DND-41 (cell line): ENCODE results near the gene OSBPL5.

Experiments
- ATAC-seq: fragments of 200-7000 bp; cut with Tn5 transposase; 3 replicates; pipeline ENCODE4 v1.9.1; 2021; ENCODE audit warnings: low read depth; ENCODE audit not compliant: insufficient read depth
- DNase-seq: peaks from one replicate; pipeline ENCODE4 v3.0.0-alpha.2; 2020
- H2AFZ ChIP-seq: 2 replicates; pipeline ENCODE4 v1.6.0; 2012; ENCODE audit warnings: low read depth, low read length
- H3K27ac ChIP-seq: 2 replicates; pipeline ENCODE4 v1.5.1; 2012; ENCODE audit warnings: low read length, inconsistent platforms
- H3K27me3 ChIP-seq: fragments of 200-600 bp; sonication (generic); 2 replicates; pipeline ENCODE4 v1.6.0; 2012; ENCODE audit warnings: low read length, mild to moderate bottlenecking, inconsistent platforms; ENCODE audit not compliant: insufficient read depth, poor library complexity
- H3K36me3 ChIP-seq: 2 replicates; pipeline ENCODE4 v1.5.1; 2012; ENCODE audit warnings: low read length, inconsistent platforms; ENCODE audit not compliant: insufficient read depth
- H3K4me1 ChIP-seq: 2 replicates; pipeline ENCODE4 v1.5.1; 2012; ENCODE audit warnings: mild to moderate bottlenecking, low read length; ENCODE audit not compliant: insufficient read depth
- H3K4me2 ChIP-seq: 2 replicates; pipeline ENCODE4 v1.6.0; 2012; ENCODE audit warnings: mild to moderate bottlenecking, moderate library complexity, low read length, inconsistent platforms; ENCODE audit not compliant: insufficient read depth
- H3K4me3 ChIP-seq, 2 experiments: fragments of 200-600 bp in 1 of 2; shearing (Covaris generic) in 1 of 2; 2 replicates each; pipeline ENCODE4 v1.5.1; 2012 to 2016; ENCODE audit warnings: inconsistent platforms in 2 of 2, low read length in 2 of 2, mild to moderate bottlenecking in 2 of 2, low read depth in 1 of 2, moderate library complexity in 1 of 2
- H3K79me2 ChIP-seq: 2 replicates; pipeline ENCODE4 v1.6.0; 2012; ENCODE audit warnings: low read length, inconsistent platforms; ENCODE audit not compliant: insufficient read depth
- H3K9ac ChIP-seq: 2 replicates; pipeline ENCODE4 v1.6.0; 2012; ENCODE audit warnings: low read depth, mild to moderate bottlenecking, inconsistent platforms, low read length, moderate library complexity
- H3K9me3 ChIP-seq: 2 replicates; pipeline ENCODE4 v1.5.1; 2012; ENCODE audit warnings: low read length, moderate library complexity, mild to moderate bottlenecking, inconsistent platforms; ENCODE audit not compliant: insufficient read depth, severe bottlenecking
- H4K20me1 ChIP-seq: 2 replicates; pipeline ENCODE4 v1.6.0; 2012; ENCODE audit warnings: low read length; ENCODE audit not compliant: insufficient read depth
- EZH2 ChIP-seq: IDR thresholded peaks from 3 replicates; pipeline ENCODE4 v1.6.1; 2012; ENCODE audit warnings: borderline replicate concordance, low read depth, mild to moderate bottlenecking, moderate library complexity, low read length, inconsistent platforms; ENCODE audit not compliant: severe bottlenecking
- TF ChIP-seq, protein P1 (sequence below): IDR thresholded peaks from 2 replicates; pipeline ENCODE4 v1.5.1; 2012; ENCODE audit warnings: borderline replicate concordance, low read length, moderate library complexity, mild to moderate bottlenecking; ENCODE audit not compliant: poor library complexity, severe bottlenecking; ENCODE audit errors: extremely low read depth

Gene OSBPL5

DNA sequence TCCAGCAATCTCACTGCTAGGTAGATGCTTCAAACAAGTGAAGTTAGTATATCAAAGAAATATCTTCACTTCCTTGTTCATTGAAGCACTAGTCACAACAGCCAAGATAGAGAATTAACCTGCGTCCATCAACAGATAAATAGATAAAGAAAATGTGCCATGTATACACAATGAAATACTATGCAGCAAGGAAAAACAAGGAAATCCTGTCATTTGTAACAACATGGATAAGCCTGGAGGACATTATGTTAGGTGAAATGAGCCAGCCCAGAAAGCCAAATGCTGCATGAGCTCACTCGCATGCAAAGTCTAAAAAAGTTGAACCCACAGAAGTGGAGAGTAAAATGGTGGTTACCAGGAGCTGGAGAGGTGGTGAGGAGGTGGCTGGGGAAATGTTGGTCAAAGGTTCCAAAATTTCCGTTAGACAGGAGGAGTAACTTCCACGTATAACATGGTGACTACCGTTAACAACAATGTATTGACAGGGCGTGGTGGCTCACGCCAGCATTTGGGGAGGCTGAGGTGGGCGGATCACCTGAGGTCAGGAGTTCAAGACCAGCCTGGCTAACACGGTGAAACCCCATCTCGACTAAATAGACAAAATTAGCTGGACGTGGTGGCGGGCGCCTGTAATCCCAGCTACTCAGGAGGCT is 84.3 kb downstream of the OSBPL5 start:
- no peak for DNase-seq
- Histone ChIP-seq H3K4me2 (no peak overlapping the region), H3K9ac (no peak overlapping the region), H3K4me1 (no peaks in the 10 kb centered on the region), H3K27me3 (no peaks in the 10 kb centered on the region), H3K36me3 (no peaks in the 10 kb centered on the region), H3K79me2 (no peaks in the 10 kb centered on the region), H4K20me1 (no peaks in the 10 kb centered on the region), H3K9me3 (no peaks in the 10 kb centered on the region), H3K4me3 (no peak overlapping the region), H3K27ac (no peak overlapping the region), H2AFZ (no peak overlapping the region)
- ATAC-seq = no peak
- no peak for TF ChIP-seq EZH2
- TF ChIP-seq, protein P1, sequence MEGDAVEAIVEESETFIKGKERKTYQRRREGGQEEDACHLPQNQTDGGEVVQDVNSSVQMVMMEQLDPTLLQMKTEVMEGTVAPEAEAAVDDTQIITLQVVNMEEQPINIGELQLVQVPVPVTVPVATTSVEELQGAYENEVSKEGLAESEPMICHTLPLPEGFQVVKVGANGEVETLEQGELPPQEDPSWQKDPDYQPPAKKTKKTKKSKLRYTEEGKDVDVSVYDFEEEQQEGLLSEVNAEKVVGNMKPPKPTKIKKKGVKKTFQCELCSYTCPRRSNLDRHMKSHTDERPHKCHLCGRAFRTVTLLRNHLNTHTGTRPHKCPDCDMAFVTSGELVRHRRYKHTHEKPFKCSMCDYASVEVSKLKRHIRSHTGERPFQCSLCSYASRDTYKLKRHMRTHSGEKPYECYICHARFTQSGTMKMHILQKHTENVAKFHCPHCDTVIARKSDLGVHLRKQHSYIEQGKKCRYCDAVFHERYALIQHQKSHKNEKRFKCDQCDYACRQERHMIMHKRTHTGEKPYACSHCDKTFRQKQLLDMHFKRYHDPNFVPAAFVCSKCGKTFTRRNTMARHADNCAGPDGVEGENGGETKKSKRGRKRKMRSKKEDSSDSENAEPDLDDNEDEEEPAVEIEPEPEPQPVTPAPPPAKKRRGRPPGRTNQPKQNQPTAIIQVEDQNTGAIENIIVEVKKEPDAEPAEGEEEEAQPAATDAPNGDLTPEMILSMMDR = no peak

DNA sequence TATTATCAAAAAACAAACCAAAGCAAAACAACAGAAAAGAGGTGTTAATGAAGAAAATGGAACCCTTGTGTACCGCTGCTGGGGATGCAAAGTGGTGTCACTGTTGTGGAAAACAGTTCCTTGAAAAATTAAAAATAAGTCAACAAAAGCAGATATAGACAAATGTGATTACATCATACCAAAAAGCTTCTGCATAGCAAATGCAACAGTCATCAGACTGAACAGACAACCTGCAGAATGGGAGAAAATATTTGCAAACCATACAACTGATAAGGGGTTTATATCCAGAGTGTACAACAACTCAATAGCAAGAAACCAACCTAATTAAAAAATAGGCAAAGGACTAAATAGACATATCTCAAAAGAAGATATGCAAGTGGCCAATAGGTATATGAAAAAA is 85.0 kb downstream of the OSBPL5 start:
- Histone ChIP-seq H3K36me3 (no peaks in the 10 kb centered on the region), H3K4me2 (no peak overlapping the region), H3K27me3 (no peaks in the 10 kb centered on the region), H3K9me3 (no peaks in the 10 kb centered on the region), H3K4me3 (no peak overlapping the region), H3K9ac (no peak overlapping the region), H4K20me1 (no peaks in the 10 kb centered on the region), H3K4me1 (no peaks in the 10 kb centered on the region), H2AFZ (no peak overlapping the region), H3K27ac (no peak overlapping the region), H3K79me2 (no peaks in the 10 kb centered on the region)
- ATAC-seq (no peak), DNase-seq (no peak)
- TF ChIP-seq, protein P1 = no peak
- no peak for TF ChIP-seq EZH2

DNA sequence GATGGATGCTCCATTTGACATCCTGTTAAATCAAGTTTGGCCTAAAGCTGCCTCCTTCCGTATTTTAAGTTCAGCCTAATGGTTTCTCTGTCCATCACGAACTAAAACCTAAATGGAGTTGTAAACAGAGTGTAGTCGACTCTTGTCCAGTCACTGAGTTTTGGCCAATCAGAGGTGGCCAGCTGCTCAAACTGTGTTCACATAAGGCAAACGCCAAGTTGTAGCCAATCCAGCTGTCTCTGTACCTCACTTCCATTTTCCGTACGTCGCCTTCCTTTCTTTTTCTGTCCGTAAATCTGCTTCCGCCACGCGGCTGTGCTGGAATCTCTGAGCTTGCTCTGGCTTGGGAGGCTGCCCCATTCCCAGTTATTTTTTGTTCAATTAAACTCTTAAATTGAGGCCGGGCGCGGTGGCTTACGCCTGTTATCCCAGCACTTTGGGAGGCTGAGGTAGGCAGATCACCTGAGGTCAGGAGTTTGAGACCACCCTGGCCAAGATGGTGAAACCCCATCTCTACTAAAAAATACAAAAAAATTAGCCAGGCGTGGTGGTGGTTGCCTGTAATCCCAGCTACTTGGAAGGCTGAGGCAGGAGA is 87.2 kb downstream of the OSBPL5 start:
- DNase-seq (no peak), ATAC-seq (no peak)
- no peak overlapping the region for H3K4me2 ChIP-seq
- H3K9ac ChIP-seq = no peak overlapping the region
- H3K9me3 ChIP-seq = no peaks in the 10 kb centered on the region
- no peaks in the 10 kb centered on the region for H3K4me1 ChIP-seq
- H3K27ac ChIP-seq = no peak overlapping the region
- H2AFZ ChIP-seq = no peak overlapping the region
- H4K20me1 ChIP-seq = no peaks in the 10 kb centered on the region
- peaks cover 2% of the 10 kb centered on the region for H3K27me3 ChIP-seq
- H3K79me2 ChIP-seq = no peaks in the 10 kb centered on the region
- H3K4me3 ChIP-seq = no peak overlapping the region
- TF ChIP-seq EZH2 = no peak
- TF ChIP-seq, protein P1 = no peak
- H3K36me3 ChIP-seq = no peaks in the 10 kb centered on the region
